Trophoblast cell (in vitro differentiated cells and primary cell): ENCODE results near the gene MCHR2.

Source experiments
- DNase-seq, 2 donors: peaks; one replicate each; pipeline ENCODE4 v3.0.0-alpha.2; 2016
- H2AFZ ChIP-seq: 2 replicates; pipeline ENCODE4 v1.6.1; 2013; ENCODE audit warnings: low read length, moderate library complexity, mild to moderate bottlenecking; ENCODE audit not compliant: insufficient read depth, poor library complexity
- H2AK5ac ChIP-seq: 2 replicates; pipeline ENCODE4 v1.6.1; 2013; ENCODE audit warnings: mild to moderate bottlenecking, low read length
- H2BK120ac ChIP-seq: 2 replicates; pipeline ENCODE4 v1.6.1; 2013; ENCODE audit warnings: low read length, mild to moderate bottlenecking, moderate library complexity; ENCODE audit not compliant: insufficient read depth, poor library complexity
- H2BK12ac ChIP-seq: 2 replicates; pipeline ENCODE4 v1.6.1; 2013; ENCODE audit warnings: mild to moderate bottlenecking, low read length, moderate library complexity
- H2BK5ac ChIP-seq: 2 replicates; pipeline ENCODE4 v1.6.1; 2013; ENCODE audit warnings: low read length, low read depth, moderate library complexity, mild to moderate bottlenecking; ENCODE audit not compliant: poor library complexity
- H3K14ac ChIP-seq: 2 replicates; pipeline ENCODE4 v1.6.1; 2013; ENCODE audit warnings: mild to moderate bottlenecking, low read length
- H3K18ac ChIP-seq: 2 replicates; pipeline ENCODE4 v1.6.1; 2013; ENCODE audit warnings: mild to moderate bottlenecking, low read length
- H3K23ac ChIP-seq: 2 replicates; pipeline ENCODE4 v1.6.1; 2013; ENCODE audit warnings: low read length
- H3K27ac ChIP-seq: 2 replicates; pipeline ENCODE4 v1.5.1; 2013; ENCODE audit warnings: low read depth, mild to moderate bottlenecking, inconsistent platforms, low read length, moderate library complexity
- H3K27me3 ChIP-seq: 2 replicates; pipeline ENCODE4 v1.6.1; 2013; ENCODE audit warnings: inconsistent platforms, mild to moderate bottlenecking, low read length, moderate library complexity; ENCODE audit not compliant: insufficient read depth
- H3K36me3 ChIP-seq, 2 experiments: 1 replicate in 1 of 2; 2 replicates in 1 of 2; pipeline ENCODE4 v1.6.1; 2013; ENCODE audit warnings: low read length in 2 of 2, mild to moderate bottlenecking in 2 of 2, moderate library complexity in 1 of 2; ENCODE audit not compliant: insufficient read depth in 2 of 2, control insufficient read depth in 1 of 2
- H3K4ac ChIP-seq: 2 replicates; pipeline ENCODE4 v1.6.1; 2013; ENCODE audit warnings: low read depth, mild to moderate bottlenecking, low read length, moderate library complexity
- H3K4me1 ChIP-seq, 2 experiments: 1 replicate in 1 of 2; 2 replicates in 1 of 2; pipeline ENCODE4 v1.6.1; 2013; ENCODE audit warnings: low read length in 2 of 2, mild to moderate bottlenecking in 2 of 2, moderate library complexity in 1 of 2; ENCODE audit not compliant: insufficient read depth in 2 of 2, control insufficient read depth in 1 of 2
- H3K4me2 ChIP-seq: 2 replicates; pipeline ENCODE4 v1.6.1; 2013; ENCODE audit warnings: inconsistent platforms, mild to moderate bottlenecking, low read length, moderate library complexity
- H3K4me3 ChIP-seq: 2 replicates; pipeline ENCODE4 v1.5.1; 2013; ENCODE audit warnings: mild to moderate bottlenecking, low read depth, low read length, inconsistent platforms
- H3K79me1 ChIP-seq: one replicate; pipeline ENCODE4 v1.6.1; 2013; ENCODE audit warnings: low read length
- H3K79me2 ChIP-seq: 2 replicates; pipeline ENCODE4 v1.6.1; 2013; ENCODE audit warnings: low read length, mild to moderate bottlenecking; ENCODE audit not compliant: control insufficient read depth, insufficient read depth, poor library complexity
- H3K9ac ChIP-seq: 2 replicates; pipeline ENCODE4 v1.6.1; 2013; ENCODE audit warnings: mild to moderate bottlenecking, low read length
- H3K9me3 ChIP-seq: 2 replicates; pipeline ENCODE4 v1.6.1; 2013; ENCODE audit warnings: low read depth, mild to moderate bottlenecking, control low read depth, inconsistent platforms, low read length; ENCODE audit not compliant: insufficient read depth
- H4K12ac ChIP-seq: 2 replicates; pipeline ENCODE4 v1.6.1; 2013; ENCODE audit warnings: low read depth, mild to moderate bottlenecking, low read length, moderate library complexity
- H4K8ac ChIP-seq: 2 replicates; pipeline ENCODE4 v1.6.1; 2013; ENCODE audit warnings: low read depth, mild to moderate bottlenecking, low read length, moderate library complexity
- H4K91ac ChIP-seq: one replicate; pipeline ENCODE4 v1.6.1; 2013; ENCODE audit warnings: low read depth, mild to moderate bottlenecking, low read length, moderate library complexity
- WGBS: extraction: QIAGEN DNeasy Blood & Tissue Kit; methylation state at CpG from one replicate; pipeline ENCODE4 v1.1.7; 2013; ENCODE audit warnings: missing lambda C conversion rate; ENCODE audit not compliant: insufficient read length, insufficient coverage; ENCODE audit errors: extremely low coverage; 5-methylcytosine and 5-hydroxymethylcytosine counted together

Gene MCHR2

GRCh38 chr6:99885051-99885450 is 109.0 kb downstream of the MCHR2 start:
- Histone ChIP-seq H2BK5ac (no peak overlapping the region), H3K27ac (no peak overlapping the region), H2BK12ac (no peak overlapping the region), H4K12ac (no peak overlapping the region), H2BK120ac (no peak overlapping the region), H3K4ac (no peak overlapping the region), H3K4me2 (no peak overlapping the region), H3K79me2 (no peaks in the 10 kb centered on the region), H3K9ac (no peak overlapping the region), H3K18ac (no peak overlapping the region), H3K4me1 (no peaks in the 10 kb centered on the region), H3K23ac (no peak overlapping the region), H3K4me3 (no peak overlapping the region), H3K14ac (no peak overlapping the region), H3K79me1 (no peaks in the 10 kb centered on the region), H2AFZ (no peak overlapping the region), H3K9me3 (no peaks in the 10 kb centered on the region), H4K8ac (no peak overlapping the region), H4K91ac (no peak overlapping the region), H3K36me3 (no peaks in the 10 kb centered on the region), H3K27me3 (no peaks in the 10 kb centered on the region), H2AK5ac (no peak overlapping the region)
- no peak for DNase-seq
- no CpG with 5 or more reads among the region's 3 CpGs for WGBS

- H3K4me2 ChIP-seq: no peak overlapping the region
- no peak overlapping the region for H3K4me3 ChIP-seq
- no peaks in the 10 kb centered on the region for H3K79me1 ChIP-seq
- WGBS: no CpG with 5 or more reads among the region's 4 CpGs
- H3K9ac ChIP-seq: no peak overlapping the region
- H4K12ac ChIP-seq: no peak overlapping the region
- H3K4me1 ChIP-seq: no peaks in the 10 kb centered on the region
- no peak overlapping the region for H2BK120ac ChIP-seq
- H3K79me2 ChIP-seq: no peaks in the 10 kb centered on the region
- H2AK5ac ChIP-seq: no peak overlapping the region
- H3K4ac ChIP-seq: no peak overlapping the region
- no peaks in the 10 kb centered on the region for H3K9me3 ChIP-seq
- H3K36me3 ChIP-seq: no peaks in the 10 kb centered on the region
- no peak overlapping the region for H4K91ac ChIP-seq
- H3K14ac ChIP-seq: no peak overlapping the region
- H2BK5ac ChIP-seq: no peak overlapping the region
- H3K27me3 ChIP-seq: no peaks in the 10 kb centered on the region
- no peak overlapping the region for H4K8ac ChIP-seq
- DNase-seq: no peak
- H2AFZ ChIP-seq: no peak overlapping the region
- H3K23ac ChIP-seq: no peak overlapping the region
- H2BK12ac ChIP-seq: no peak overlapping the region
- no peak overlapping the region for H3K27ac ChIP-seq
- H3K18ac ChIP-seq: no peak overlapping the region
These were observed 111.8 kb downstream of the MCHR2 start for GRCh38 chr6:99882128-99882702.

GRCh38 chr6:99879431-99879830 is 114.6 kb downstream of the MCHR2 start:
- Histone ChIP-seq H3K14ac (no peak overlapping the region), H3K4me1 (no peaks in the 10 kb centered on the region), H4K12ac (no peak overlapping the region), H3K4me3 (peak overlapping the region; percentile 39), H3K36me3 (no peaks in the 10 kb centered on the region), H4K8ac (no peak overlapping the region), H2AK5ac (no peak overlapping the region), H3K27ac (no peak overlapping the region), H4K91ac (no peak overlapping the region), H3K4me2 (no peak overlapping the region), H3K79me1 (no peaks in the 10 kb centered on the region), H3K9ac (no peak overlapping the region), H3K18ac (no peak overlapping the region), H2AFZ (no peak overlapping the region), H3K4ac (no peak overlapping the region), H3K23ac (peak overlapping the region; percentile 79), H2BK120ac (no peak overlapping the region), H2BK5ac (no peak overlapping the region), H3K27me3 (no peaks in the 10 kb centered on the region), H3K9me3 (no peaks in the 10 kb centered on the region), H2BK12ac (no peak overlapping the region), H3K79me2 (no peaks in the 10 kb centered on the region)
- DNase-seq: no peak
- no CpG with 5 or more reads among the region's 3 CpGs for WGBS

- Histone ChIP-seq H4K91ac (no peak overlapping the region), H3K4me2 (no peak overlapping the region), H4K12ac (no peak overlapping the region), H2BK5ac (no peak overlapping the region), H3K79me2 (no peaks in the 10 kb centered on the region), H3K14ac (no peak overlapping the region), H3K36me3 (no peaks in the 10 kb centered on the region), H2BK120ac (no peak overlapping the region), H3K27ac (no peak overlapping the region), H3K23ac (no peak overlapping the region), H4K8ac (no peak overlapping the region), H2BK12ac (no peak overlapping the region), H3K9ac (no peak overlapping the region), H2AK5ac (no peak overlapping the region), H3K4me3 (no peak overlapping the region), H2AFZ (no peak overlapping the region), H3K18ac (no peak overlapping the region), H3K9me3 (no peaks in the 10 kb centered on the region), H3K4ac (no peak overlapping the region), H3K27me3 (no peaks in the 10 kb centered on the region), H3K79me1 (no peaks in the 10 kb centered on the region), H3K4me1 (no peaks in the 10 kb centered on the region)
- no CpG with 5 or more reads among the region's 4 CpGs for WGBS
- no peak for DNase-seq
These were observed 119.0 kb downstream of the MCHR2 start for GRCh38 chr6:99875068-99875467.
